Liver (tissue), 3 donors: ENCODE measurements around the gene HIPK3.

Source experiments
- CTCF ChIP-seq: fragments of 150-350 bp; IDR thresholded peaks from 2 replicates; pipeline ENCODE4 v1.5.1; 2017; ENCODE audit warnings: improper control_type of control experiment, low read depth, low read length; ENCODE audit not compliant: missing input control
- SP1 ChIP-seq: IDR thresholded peaks from 2 replicates; pipeline ENCODE4 v1.6.1; 2018; ENCODE audit warnings: antibody characterized with exemption, mild to moderate bottlenecking
- donor health status: healthy.
- donor health status: healthy.

- TF ChIP-seq SP1 (no peak), CTCF (no peak)
These were observed 66.2 kb downstream of the HIPK3 start for GRCh38 chr11:33323421-33323820.
